Esophagus muscularis mucosa (tissue), 4 donors: Measurements from ENCODE around the gene HDAC4. TPM values are rescaled to one million over a fixed set of nuclear protein-coding genes. Genes with fewer than 3 reads are reported as not detected.

Experiments
- DNase-seq: peaks from one replicate; pipeline ENCODE4 v3.0.0-alpha.2; 2017; ENCODE audit errors: extremely low spot score
- H3K27ac ChIP-seq, 4 donors: fragments of 200-600 bp; sonication (generic); replicated peaks in 1 of 4; 1 replicate in 3 of 4; 2 replicates in 1 of 4; pipeline ENCODE4 v1.5.1; 2016 to 2019; ENCODE audit warnings: mild to moderate bottlenecking in 1 of 4
- H3K27me3 ChIP-seq, 4 donors: fragments of 200-600 bp; sonication (generic); one replicate each; pipeline versions ENCODE4 v1.5.1 to v1.6.0; 2016 to 2019
- H3K36me3 ChIP-seq, 4 donors: fragments of 200-600 bp; sonication (generic); one replicate each; pipeline ENCODE4 v1.5.1; 2016 to 2019
- H3K4me1 ChIP-seq, 4 donors: fragments of 200-600 bp; sonication (generic); one replicate each; pipeline ENCODE4 v1.5.1; 2016 to 2019
- H3K4me3 ChIP-seq, 4 donors: fragments of 200-600 bp; sonication (generic); 1 replicate in 2 of 4; 2 replicates in 2 of 4; pipeline ENCODE4 v1.5.1; 2016 to 2019; ENCODE audit warnings: mild to moderate bottlenecking in 4 of 4, moderate library complexity in 1 of 4
- H3K9me3 ChIP-seq, 4 donors: fragments of 200-600 bp; sonication (generic); 1 replicate in 3 of 4; 2 replicates in 1 of 4; pipeline ENCODE4 v1.5.1; 2016 to 2019
- CTCF ChIP-seq, 3 experiments: fragments of 200-600 bp in 2 of 3; fragments of 450-650 bp in 1 of 3; sonication (generic) in 2 of 3; IDR thresholded peaks; one replicate each; pipeline ENCODE4 v1.5.1; 2017 to 2019; ENCODE audit warnings: antibody characterized with exemption in 3 of 3, mild to moderate bottlenecking in 2 of 3, moderate library complexity in 1 of 3
- EP300 ChIP-seq: sonication (generic); formaldehyde crosslinking; IDR thresholded peaks from one replicate; pipeline ENCODE4 v1.6.1; 2017; ENCODE audit warnings: antibody characterized with exemption
- POLR2A ChIP-seq: fragments of 450-650 bp; IDR thresholded peaks from one replicate; pipeline ENCODE4 v1.6.1; 2017; ENCODE audit warnings: antibody characterized with exemption, moderate library complexity, mild to moderate bottlenecking, low read depth
- POLR2AphosphoS5 ChIP-seq, 2 donors: sonication (generic); formaldehyde crosslinking; IDR thresholded peaks; one replicate each; pipeline ENCODE4 v1.6.1; 2017; ENCODE audit warnings: antibody characterized with exemption in 2 of 2
- WGBS: methylation state at CpG from one replicate; pipeline ENCODE4 v1.1.5; 2018; 5-methylcytosine and 5-hydroxymethylcytosine counted together
- intact Hi-C: fragments of 100-400 bp; cut with DNase I; formaldehyde crosslinking; loops from one replicate; pipeline ENCODE4 v1.15.1; 2023
- total RNA-seq, 4 donors: library from RNA; depleted of rRNA; stranded (reverse); fragments of >200 nt; gene quantifications; one replicate each; pipeline versions ENCODE4 v1.1.0 to v1.2.1, GENCODE V29; 2016

The HDAC4 gene
- total RNA-seq, 4 donors from 2014 or later, result 59.4 to 119 (median 76.1) TPM

DNA sequence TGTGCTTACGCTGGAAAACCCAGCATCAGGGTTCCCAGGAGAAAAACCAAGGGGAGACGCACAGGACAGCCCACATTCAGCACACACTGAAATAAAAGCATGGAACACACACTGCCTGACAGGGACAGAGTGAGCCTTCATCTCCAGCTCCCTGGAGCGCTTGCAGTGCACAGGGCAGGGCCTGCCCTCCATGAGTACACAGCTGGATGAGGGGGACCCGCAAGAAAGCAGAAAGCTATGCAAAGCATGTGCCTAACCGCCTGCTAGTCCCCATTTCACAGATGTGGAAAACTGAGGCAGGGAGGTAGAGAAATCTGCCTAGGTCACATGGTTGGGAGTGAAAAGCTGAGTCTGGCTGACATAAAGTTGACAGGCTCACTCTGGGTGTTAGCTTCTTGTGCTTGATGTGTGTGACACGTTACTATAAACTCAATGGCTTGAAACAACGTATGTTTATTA lies 187.1 kb downstream of the HDAC4 start:
- Histone ChIP-seq H3K4me1 (peaks cover 45 to 89% (median 85%) of the 10 kb centered on the region in 4 donors), H3K4me3 (no peak overlapping the region), H3K36me3 (no peaks in the 10 kb centered on the region), H3K27me3 (no peaks in the 10 kb centered on the region), H3K27ac (peak overlapping the region; percentile 28 to 78 (median 62)), H3K9me3 (no peaks in the 10 kb centered on the region)
- intact Hi-C loops, result no loop called here
- 80% methylated on average over 7 of the region's 7 CpGs for WGBS
- no peak for DNase-seq
- TF ChIP-seq CTCF (IDR thresholded peaks at IDR 0.05) (no peak), EP300 (no peak), POLR2A (no peak), POLR2AphosphoS5 (IDR thresholded peaks at IDR 0.05) (no peak)

GRCh38 chr2:239212929-239213642 lies 187.7 kb downstream of the HDAC4 start:
- no peaks in the 10 kb centered on the region for H3K27me3 ChIP-seq
- intact Hi-C loops, result no loop called here
- peak overlapping the region; percentile 28 to 78 (median 62) for H3K27ac ChIP-seq
- no peak for DNase-seq
- no peak overlapping the region for H3K4me3 ChIP-seq
- TF ChIP-seq CTCF (IDR thresholded peaks at IDR 0.05) (no peak), POLR2AphosphoS5 (IDR thresholded peaks at IDR 0.05) (no peak), POLR2A (no peak), EP300 (no peak)
- no peaks in the 10 kb centered on the region for H3K9me3 ChIP-seq
- H3K4me1 ChIP-seq, result peaks cover 45 to 93% (median 85%) of the 10 kb centered on the region in 4 donors
- WGBS, result 78% methylated on average over 18 of the region's 19 CpGs
- H3K36me3 ChIP-seq, result no peaks in the 10 kb centered on the region

- peak overlapping the region; percentile 24 to 78 (median 62) for H3K27ac ChIP-seq
- H3K4me3 ChIP-seq, result no peak overlapping the region
- no peak for DNase-seq
- TF ChIP-seq EP300, result no peak
- TF ChIP-seq POLR2AphosphoS5 (IDR thresholded peaks at IDR 0.05), result no peak
- no peak for TF ChIP-seq CTCF (IDR thresholded peaks at IDR 0.05)
- TF ChIP-seq POLR2A, result no peak
- H3K4me1 ChIP-seq, result peaks cover 45 to 94% (median 86%) of the 10 kb centered on the region in 4 donors
- H3K9me3 ChIP-seq, result no peaks in the 10 kb centered on the region
- intact Hi-C loops, result no loop called here
- no peaks in the 10 kb centered on the region for H3K27me3 ChIP-seq
- H3K36me3 ChIP-seq, result no peaks in the 10 kb centered on the region
- WGBS, result 81% methylated on average over 6 of the region's 7 CpGs
These were observed 188.5 kb downstream of the HDAC4 start for GRCh38 chr2:239212121-239212928.

GRCh38 chr2:239211396-239212094 lies 189.3 kb downstream of the HDAC4 start:
- intact Hi-C loops, result no loop called here
- WGBS, result 70% methylated on average over 13 of the region's 13 CpGs
- DNase-seq, result no peak
- Histone ChIP-seq H3K4me1 (peaks cover 39 to 91% (median 82%) of the 10 kb centered on the region in 4 donors), H3K27me3 (no peaks in the 10 kb centered on the region), H3K27ac (peak overlapping the region; percentile 24 to 78 (median 62)), H3K4me3 (no peak overlapping the region), H3K9me3 (no peaks in the 10 kb centered on the region), H3K36me3 (no peaks in the 10 kb centered on the region)
- TF ChIP-seq POLR2AphosphoS5 (IDR thresholded peaks at IDR 0.05) (peak; percentile 18 to 80), EP300 (no peak)
